ENCODE results near the gene TSTD1.

DNA sequence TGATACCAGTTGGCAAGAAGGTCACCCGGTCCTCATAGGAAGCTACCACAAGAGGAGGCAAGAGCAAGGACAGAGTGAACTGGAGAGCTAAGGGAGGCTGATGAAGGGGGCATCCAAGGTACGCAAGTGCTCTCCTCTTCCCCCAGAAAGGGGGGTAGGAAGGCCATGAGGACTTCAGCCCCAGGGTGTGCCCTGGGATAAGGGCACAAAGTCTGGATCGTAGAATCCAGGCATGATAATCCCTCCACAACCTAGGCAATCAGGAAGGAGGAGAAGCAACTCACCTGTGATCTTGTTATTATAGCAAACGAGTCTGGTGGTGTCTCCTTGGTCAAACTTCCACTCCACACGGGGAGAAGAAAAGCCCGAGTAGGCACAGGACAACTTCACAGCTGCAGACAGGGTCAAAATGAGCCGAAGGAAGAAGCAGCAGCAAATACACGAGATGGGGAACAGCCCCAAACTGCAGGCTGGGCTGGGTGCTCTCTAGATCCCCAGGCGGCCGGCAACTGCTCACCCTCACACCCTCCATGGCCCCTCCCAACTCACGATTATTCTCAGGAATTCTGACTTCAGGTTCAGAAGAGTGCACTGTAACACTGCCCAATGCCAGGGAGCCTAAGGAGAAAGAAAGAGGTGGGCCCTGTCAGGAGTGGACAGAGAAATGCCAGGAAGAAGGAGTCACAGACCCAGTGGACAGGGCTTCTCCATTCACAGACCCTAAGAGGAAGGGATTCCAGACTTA is 37.9 kb downstream of the TSTD1 start:
- TF ChIP-seq POLR2AphosphoS5 (IDR thresholded peaks at IDR 0.05): no peak
- TF ChIP-seq, protein P1, sequence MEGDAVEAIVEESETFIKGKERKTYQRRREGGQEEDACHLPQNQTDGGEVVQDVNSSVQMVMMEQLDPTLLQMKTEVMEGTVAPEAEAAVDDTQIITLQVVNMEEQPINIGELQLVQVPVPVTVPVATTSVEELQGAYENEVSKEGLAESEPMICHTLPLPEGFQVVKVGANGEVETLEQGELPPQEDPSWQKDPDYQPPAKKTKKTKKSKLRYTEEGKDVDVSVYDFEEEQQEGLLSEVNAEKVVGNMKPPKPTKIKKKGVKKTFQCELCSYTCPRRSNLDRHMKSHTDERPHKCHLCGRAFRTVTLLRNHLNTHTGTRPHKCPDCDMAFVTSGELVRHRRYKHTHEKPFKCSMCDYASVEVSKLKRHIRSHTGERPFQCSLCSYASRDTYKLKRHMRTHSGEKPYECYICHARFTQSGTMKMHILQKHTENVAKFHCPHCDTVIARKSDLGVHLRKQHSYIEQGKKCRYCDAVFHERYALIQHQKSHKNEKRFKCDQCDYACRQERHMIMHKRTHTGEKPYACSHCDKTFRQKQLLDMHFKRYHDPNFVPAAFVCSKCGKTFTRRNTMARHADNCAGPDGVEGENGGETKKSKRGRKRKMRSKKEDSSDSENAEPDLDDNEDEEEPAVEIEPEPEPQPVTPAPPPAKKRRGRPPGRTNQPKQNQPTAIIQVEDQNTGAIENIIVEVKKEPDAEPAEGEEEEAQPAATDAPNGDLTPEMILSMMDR (IDR thresholded peaks at IDR 0.05): no peak
- TF ChIP-seq EP300 (IDR thresholded peaks at IDR 0.05): no peak
- no peak for TF ChIP-seq POLR2A (IDR thresholded peaks at IDR 0.05)

Data from suprapubic skin (tissue), 4 donors.